NCI-H187 (cell line): ENCODE data around the gene KCTD19.

Source experiments
- DNase-seq, 2 experiments: peaks; one replicate each; lab custom pipeline; 2025; lab: John Stamatoyannopoulos, UW

The KCTD19 gene

DNA sequence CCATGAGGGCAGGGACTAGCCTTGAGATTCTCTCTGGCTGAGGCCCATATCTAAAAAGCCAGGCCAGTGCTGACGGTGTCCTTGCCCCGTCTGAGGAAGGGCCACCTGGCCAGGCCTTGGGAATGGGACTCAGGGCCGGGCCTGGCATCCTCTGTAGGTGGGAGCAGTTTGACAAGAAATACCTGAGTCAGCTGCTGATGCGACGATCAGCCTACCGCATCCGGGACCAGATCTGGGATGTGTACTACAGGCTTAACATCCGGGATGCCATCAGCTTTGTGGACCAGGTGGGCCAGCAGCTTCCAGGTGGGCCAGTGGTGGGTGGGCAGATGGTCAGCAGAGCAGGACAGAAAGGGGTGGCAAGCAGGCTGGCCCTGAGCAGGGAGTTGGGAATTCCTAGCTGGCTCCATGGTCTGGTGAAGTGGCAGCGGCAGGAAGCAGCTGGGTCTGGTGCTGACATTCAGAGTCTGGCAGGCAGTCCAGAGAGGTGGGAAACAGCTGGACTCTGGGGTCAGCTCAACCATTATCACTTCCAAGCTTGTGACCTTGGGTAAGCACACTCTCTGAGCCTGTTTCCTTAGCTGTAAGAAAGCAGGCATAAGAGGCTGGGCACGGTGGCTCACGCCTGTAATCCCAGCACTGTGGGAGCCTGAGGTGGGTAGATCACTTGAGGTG is 68.2 kb downstream of the KCTD19 start:
- no peak for DNase-seq

DNA sequence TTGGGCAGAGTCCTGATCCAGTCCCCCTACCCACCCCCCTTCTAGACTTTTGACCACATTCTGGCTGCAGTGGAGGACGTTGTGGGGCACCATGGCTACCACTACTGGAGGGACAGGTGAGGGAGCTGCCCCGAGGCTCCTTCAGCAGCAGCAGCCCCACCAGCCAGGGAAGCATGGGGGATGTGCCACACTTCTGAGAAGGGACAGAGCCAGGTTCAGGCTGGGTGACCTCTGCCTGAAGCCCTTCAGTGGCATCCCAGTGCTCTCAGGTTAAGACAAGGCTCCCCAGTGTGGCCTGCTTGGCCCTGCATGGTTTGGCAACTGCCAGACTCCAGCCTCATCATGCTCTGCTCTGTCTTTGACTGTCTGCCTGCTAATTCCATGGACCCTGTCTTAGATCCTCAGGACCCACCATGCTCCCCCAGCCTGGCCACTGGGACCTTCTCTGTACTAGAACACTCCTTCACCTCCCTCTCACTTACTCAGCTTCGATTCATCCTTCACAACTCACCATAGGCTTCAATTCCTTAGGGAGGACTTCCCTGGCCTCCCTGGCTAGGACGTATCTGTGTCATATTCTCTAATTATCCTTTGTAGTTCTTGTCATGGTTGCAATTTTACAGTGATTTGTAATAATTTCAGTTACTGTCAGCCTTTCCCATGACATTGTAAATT is 68.9 kb downstream of the KCTD19 start:
- DNase-seq, result no peak

DNA sequence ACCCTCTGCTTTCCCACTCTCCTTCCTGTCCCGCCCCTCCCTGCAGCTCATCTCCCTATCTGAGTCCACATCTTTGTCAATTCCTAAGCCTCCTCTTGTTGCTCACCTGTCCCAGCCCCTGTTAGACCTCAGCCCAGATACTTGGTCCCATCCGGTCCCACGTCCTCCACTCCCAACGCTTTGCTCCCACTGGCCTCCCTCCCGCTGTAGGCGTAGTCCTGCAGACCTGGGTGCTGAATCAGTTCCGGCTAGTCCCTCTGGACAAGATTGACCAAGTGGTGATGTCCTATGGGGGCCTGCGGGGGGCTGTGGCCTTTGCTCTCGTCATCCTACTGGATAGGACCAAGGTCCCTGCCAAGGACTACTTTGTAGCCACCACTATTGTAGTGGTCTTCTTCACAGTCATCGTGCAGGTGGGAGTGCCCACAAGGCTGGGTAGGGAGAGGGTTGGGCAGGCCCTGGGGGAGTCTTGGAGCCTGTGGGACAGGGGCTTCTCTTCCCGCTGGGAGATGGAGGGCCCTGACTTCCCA is 69.8 kb downstream of the KCTD19 start:
- DNase-seq, result no peak

DNA sequence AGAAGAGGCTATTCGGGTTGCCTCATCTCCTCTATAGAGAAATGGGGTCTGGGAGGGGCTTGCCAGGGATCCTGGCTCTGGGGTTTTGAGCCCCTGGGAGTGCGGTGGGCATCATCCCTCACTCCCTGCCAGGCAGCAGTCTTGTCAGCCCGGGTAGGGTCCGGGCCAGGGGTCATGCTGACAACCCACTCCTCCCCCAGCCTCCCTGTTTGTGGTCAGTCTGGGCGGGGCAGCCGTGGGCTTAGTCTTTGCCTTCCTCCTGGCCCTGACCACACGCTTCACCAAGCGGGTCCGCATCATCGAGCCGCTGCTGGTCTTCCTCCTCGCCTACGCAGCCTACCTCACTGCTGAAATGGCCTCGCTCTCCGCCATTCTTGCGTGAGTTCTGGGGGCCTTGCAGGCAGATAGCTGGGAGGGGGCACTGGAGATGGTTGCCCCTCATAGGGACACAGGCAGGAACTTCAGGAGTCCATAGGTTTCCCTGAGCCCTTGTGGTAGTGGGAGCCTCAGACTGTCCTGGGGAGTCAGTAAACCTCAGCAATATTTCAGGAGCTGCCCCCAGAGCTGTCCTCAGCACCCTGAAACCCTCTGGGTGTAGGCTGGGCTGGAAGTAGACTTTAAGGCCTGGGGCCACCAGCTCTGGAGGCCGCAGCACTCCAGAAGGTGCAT is 70.9 kb downstream of the KCTD19 start:
- no peak for DNase-seq

DNA sequence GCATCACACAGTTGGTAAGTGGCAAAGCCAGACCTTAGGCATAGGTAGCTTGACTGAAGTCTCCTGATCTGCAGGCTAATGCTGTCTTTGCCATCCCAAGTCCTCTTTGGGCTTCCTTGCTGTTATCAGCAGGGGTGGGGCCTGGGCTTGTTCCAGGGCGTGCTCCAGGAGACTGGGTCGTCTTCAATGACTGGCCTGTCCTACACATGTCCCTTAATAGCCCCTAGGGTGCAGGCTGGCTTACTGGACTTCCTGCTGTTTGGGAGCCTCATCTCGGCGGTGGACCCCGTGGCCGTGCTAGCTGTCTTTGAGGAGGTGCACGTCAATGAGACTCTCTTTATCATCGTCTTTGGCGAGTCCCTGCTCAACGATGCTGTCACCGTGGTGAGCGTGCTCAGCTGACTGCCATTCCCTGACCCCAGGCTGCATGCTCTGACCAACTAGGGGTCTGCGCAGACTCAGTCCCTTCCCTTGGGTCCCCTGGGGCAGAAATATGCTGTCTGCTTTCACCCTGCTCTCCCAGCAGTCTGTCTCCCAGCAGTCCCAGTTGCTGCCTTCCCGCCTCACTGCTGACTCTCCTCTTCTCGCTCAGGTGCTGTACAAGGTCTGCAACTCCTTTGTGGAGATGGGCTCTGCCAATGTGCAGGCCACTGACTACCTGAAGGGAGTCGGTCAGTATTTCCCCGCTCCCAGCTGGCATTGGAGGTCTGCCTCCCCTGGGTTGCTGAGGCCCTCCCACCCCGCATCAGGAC is 71.6 kb downstream of the KCTD19 start:
- DNase-seq, result no peak

DNA sequence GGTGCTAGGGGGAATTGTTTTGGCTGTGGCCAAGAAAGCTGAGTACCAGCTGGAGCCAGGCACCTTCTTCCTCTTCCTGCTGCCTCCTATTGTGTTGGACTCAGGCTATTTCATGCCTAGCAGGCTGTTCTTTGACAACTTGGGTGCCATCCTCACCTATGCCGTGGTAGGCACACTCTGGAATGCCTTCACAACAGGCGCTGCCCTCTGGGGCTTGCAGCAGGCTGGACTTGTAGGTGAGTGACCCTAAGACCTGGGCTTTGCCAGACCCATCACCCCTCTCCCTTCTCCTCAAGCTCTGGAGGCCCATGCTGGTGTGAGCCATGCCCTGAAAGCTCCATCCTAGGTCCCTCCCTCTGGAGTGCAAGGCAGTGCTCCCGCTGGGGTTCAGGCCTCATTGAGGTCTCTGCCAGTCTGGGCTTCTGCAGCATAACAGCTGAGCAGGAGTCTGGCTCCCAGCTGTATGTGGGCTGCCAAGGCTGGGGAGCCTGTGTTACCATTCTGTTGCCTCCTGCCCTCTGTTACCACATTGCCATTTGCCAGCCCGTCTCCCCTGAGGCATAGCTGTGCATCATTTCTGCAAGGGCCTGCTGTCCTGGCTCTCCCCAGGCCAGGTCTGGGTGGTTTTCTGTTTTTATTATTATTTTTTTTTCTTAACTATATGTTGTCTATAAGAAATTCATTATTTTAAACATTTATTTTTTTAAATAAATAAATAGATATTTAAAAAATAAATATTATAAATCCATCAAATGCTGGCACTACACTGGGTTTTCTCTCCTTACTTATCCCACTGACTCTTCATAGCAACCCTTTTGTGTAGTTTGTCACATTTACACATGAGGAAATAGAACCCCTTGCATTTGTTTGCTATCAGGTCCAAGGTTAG is 73.7 kb downstream of the KCTD19 start:
- DNase-seq, result no peak

DNA sequence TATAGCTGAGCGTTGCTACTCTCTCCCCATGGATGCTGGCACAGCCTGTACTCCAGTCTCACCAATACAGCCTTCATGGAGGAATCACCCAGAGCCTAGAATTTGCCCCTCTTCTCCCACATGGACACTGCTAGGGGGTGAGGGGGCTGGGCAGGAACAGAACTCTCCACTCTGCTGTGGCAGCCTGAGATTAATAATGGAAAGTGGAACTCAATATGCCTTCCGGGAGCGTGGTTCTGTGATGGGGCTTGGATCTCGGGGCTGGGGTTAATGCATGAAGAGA is 76.6 kb downstream of the KCTD19 start:
- DNase-seq, result no peak

DNA sequence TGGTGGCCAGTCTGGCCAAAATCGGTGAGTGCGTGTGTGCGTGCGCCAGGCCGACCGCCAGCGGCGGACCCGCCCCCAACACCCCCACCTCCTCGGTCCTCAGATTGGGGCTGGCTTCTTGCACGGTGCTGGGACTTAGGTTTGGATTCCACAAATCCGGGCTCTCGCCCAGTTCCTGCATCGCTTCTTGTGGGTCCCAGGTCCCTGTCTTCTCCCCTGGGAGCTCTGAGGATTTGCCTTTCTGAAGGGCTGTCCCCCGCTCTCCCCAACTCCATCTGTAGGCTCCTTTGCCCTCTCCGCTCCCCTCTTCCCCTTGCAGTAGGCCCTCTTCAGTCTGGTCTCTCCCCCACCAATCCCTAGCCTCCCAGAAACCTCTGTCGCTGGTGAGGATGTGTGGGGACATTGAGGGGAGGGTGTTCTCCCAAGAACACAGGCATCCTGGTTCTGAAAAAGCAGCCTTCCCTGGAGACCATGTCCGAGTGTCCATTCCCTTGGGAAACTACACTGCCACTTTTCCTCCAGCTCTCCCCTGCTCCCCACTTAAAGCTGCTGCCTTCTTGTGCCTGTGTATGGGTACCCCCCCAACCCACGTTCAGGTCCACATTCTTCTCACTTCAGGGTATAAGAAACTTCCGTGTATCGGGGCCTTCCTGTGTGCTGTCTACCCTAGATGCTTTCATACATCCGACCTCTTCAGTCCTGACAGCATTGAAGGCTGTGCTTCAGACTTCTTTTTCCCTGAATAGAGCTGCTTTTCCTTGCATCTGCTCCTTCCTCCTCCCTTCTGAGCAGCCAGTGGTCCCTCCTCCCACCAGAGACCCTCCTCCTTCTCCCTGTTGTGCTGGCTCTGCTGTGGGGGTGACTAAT is 77.1 kb downstream of the KCTD19 start:
- DNase-seq, result no peak

DNA sequence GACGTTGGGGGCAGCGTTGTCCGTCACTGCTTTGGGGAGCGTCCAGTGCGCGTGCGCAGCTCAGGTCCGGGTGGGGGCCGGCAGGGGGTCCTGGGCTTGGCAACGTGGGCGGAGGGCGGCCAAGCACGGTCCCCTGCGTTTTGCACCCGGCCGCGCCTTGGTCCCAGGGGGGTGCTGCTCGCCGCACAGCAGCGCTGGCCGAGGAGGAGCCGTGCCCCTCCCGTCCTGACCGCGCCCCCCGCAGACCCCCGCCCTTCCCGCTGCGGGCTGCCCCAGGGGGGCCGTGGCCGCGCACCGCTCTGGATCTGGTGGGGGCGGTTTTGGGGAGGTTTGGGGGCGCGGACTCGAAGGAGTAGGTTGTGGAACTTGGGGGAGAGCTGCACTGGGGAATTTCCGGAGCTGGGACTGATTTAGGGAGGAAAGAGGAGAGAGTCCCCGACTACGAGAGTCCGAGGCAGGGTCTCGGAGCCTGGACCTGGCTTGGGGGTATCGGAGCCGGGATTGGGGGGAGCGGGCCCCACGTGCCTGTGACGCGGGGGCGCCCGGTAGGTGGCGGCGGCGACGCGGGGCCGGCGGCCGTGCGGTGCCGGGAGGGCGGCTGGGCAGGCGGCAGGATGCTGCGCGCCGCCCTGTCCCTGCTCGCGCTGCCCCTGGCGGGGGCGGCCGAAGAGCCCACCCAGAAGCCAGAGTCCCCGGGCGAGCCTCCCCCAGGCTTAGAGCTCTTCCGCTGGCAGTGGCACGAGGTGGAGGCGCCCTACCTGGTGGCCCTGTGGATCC is 78.0 kb downstream of the KCTD19 start, which contains the start of gene SLC9A5:
Gene SLC9A5 (plus strand): TSS at position 579 of the 777 bp plus-strand sequence. CDS start 36 bp downstream, at position 615.
- no peak for DNase-seq

DNA sequence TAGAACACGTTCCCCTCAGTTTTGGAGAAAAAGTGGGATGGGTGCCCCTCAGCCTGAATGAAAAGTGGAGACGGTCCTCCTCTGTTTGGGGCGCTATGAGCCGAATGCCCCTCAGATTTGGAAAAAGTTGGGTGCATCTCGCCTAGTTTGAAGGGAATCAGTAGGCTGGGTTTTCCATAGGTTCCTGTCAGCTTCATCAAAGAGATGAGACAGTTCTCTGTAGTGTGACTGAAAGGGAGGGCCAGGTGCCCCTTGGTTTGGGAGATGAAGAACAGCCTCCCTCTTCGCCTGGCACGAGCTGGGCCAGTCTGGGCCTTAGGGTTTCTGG is 78.5 kb downstream of the KCTD19 start:
- no peak for DNase-seq

DNA sequence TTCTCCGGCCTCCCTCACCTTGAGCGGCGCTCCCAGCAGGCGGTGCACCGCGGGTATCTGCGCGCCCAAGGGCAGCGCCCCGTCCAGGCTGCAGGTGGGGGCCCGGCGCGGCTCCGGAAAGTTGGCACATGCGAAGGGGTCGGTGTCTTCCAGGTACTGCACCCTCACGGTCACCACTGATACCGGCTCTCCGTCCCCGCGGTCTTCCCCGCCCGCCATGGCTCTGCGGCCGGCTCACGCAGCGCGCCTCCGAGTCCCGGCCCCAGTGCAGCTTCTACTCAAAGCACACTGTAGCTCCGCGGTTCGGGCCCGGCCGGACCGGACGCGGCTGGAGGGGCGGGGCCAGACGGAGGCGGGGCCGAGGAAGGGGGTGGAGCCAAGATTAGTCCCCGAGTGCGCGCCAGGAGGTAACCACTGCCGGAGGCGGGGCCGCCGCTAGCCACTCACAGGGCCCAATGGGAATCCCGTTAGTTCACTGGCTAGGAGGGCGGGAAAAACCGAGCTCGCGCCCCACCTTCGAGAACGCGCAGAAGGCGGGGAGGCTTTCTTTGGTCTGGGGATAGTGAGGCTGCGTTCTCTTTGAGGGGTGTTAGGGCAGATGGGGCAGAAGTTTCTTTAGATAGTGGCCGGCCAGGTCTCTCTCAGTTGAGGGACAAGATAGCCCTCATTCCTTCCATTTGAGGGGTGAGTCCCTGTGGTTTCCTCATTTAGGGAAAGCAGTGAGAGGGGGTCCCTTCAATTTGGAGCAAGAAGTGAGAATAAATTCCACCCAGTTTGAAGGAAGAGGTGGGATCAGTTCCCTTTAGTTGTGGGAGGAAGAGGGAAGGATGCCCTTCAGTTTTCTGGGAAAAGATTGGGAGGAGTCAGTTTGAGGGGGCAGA is 79.1 kb downstream of the KCTD19 start, which contains the start of gene FHOD1:
Gene FHOD1 (minus strand): TSS at position 290 of the 881 bp plus-strand sequence. CDS start 71 bp downstream, at position 219.
- DNase-seq, result peak; percentile 55 to 81

DNA sequence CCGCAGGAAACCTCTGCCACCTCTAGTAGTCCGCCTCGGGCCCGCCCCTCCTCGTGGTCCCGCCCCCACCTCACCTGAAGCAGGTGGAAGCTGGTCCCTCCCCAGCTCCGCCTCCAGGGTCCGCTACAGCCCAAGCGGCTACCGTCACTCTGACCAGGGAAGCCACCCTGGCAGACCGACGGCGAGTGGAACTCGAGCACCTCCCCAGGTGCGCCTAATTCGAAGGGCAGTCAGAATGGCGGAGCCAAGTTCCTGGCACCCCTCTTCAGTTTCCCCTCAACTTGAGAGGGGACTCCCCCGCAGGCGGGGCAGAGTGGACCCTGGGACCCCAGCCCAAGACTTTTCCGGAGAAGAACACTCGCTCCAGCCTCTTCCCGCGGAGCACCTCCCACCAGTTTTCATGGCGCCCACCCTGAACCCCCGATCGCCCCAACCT is 79.8 kb downstream of the KCTD19 start:
- DNase-seq, result peak; percentile 42 to 54

DNA sequence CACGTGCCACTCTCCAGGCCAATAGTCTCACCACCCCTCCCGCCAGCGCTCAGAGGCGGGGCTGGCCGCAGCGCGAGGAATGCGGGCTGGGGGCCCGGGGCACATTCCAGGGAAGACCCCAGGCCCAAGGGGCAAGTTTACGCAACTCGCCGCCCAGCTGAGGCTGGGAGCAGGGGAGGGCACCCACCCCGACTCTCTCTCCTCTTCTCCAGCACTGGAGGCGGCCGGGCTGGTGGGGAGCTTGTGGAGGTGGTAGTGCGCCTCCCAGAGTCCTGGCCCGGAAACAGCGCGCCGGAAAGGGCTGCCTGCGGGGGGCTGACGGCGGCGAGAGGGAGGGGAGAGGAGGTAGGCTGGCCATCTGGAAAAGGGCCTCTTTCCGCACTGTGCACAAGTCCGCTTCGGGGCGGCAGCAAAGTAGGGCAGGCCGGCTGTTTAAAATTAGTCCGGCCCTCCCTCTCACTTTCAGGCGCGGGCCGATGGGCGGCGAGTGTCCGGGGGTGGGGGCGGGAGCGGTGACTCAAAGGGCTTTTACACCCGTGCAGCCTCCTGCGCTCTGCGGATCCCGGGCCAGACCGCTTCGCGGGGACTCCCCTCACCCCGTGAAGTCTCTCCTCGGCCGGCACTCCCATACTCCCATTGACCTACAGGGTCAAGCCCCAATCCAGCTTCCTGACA is 80.3 kb downstream of the KCTD19 start:
- DNase-seq, result no peak

DNA sequence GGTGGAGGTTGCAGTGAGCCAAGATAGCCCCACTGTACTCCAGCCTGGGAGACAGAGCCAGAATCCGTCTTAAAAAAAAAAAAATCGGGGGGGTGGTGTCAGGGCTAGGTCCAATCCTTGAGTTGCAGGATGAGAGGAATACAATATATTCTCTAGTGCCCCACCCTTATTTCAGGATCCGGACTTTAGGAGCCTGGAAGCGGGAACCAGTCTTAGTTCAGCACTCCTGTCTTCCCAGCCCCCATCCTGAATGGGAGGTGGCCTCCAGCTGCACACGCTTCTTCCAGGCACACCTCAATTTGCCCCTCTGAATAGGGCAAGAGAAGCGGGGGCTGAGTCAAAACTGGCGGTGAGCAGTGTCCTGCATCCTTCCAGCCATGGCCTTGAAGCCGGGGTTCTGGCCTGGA is 80.9 kb downstream of the KCTD19 start:
- no peak for DNase-seq

DNA sequence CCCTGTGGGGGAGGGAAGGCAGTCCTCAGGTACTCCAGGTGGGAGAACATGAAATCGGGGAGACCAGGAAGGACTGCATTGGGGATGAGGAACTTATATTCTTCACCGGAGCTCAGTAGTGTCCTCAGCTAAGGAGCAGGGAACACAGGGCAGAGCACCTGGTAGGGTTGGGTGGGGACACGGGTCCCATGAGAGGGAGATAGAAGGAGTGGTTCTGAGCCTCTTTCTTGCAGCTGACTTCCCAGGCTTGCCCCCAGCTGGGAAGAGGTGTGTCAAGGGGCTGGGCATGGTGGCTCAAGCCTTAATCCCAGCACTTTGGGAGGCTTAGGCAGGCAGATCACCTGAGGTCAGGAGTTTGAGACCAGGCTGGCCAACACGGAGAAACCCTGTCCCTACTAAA is 81.4 kb downstream of the KCTD19 start:
- DNase-seq, result no peak

DNA sequence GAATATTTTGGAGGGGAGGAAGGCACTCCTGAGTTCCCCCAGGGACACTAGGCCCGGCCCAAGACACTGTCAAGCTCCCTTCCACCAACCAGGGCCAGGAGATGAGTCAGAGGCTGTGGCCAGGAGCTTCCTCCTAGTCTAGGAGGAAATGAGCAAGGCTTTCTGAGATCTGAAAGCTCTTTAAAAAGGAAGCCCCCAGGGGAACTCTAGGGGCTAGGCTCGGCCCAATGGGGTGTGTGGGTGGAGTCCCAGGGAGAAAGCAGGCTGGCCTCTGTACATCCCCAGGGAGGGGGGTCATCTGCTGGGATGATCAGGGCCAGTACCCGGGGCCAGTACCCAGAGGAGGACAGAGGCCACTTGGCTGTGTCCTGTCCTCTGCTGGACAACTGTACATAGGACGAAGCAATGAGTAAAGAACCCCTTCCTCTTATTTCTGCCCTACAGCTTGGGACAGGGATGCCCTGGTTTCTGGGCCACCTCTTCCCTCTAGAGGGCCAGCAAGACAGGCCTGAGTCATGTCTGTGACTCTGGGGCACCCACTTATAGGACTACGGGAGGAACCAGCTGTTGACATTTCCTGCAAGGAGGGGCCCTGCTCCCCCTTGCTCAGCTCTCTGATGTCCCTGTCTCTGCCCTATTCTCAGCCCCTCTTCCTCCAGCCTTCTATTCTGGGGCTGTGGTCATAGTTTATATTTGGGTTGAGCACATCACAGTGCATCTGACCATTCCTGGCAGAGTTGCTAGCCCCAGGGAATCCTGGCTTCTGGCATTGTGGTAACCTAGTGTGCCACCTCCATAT is 82.0 kb downstream of the KCTD19 start:
- no peak for DNase-seq

DNA sequence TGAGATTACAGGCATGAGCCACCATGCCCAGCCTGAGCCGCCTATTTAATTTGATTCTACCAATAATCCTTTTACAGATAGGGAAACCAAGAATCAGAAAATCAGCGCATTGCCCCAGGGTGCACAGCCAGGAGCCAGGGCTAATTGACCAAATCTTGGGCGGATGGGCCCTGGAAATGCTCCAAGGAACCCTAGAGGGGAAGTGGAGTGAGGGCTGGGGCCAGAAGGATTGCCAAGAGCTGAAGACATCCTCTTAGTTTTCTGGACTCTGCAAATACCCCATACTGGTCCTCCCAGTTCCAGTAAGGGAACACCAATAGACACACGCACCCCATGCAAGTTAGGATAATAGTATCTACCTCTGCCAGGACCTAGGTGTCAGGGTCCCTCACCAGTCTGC is 83.1 kb downstream of the KCTD19 start:
- no peak for DNase-seq
